K562 (cell line): ENCODE results near the gene ANTKMT. TPM values are rescaled to one million over a fixed set of nuclear protein-coding genes. Genes with fewer than 3 reads are reported as not detected.
A peak's percentile ranks its signal among the peaks of the same experiment; 100 is the strongest.

Experiments
- ARHGAP35 ChIP-seq: fragments of 450-650 bp; IDR thresholded peaks from 2 replicates; pipeline ENCODE4 v1.6.1; 2018; ENCODE audit not compliant: partially characterized antibody
- CHD2 ChIP-seq: IDR thresholded peaks from 2 replicates; pipeline ENCODE4 v1.6.1; 2011; ENCODE audit warnings: low read depth, low read length
- FOXK1 ChIP-seq: sonication (generic); formaldehyde crosslinking; IDR thresholded peaks from 2 replicates; pipeline ENCODE4 v1.8.0; 2022; ENCODE audit warnings: missing genetic modification reagents, mild to moderate bottlenecking, borderline replicate concordance
- GABPB1 ChIP-seq: sonication (generic); formaldehyde crosslinking; IDR thresholded peaks from 2 replicates; pipeline ENCODE4 v1.8.0; 2022; ENCODE audit warnings: mild to moderate bottlenecking, missing genetic modification reagents
- HSF4 ChIP-seq: fragments of 250-450 bp; sonication (Bioruptor Pico); IDR thresholded peaks from 2 replicates; pipeline ENCODE4 v2.1.2; 2022; ENCODE audit warnings: mild to moderate bottlenecking, moderate library complexity, borderline replicate concordance
- NCOA4 ChIP-seq: fragments of 450-650 bp; IDR thresholded peaks from 2 replicates; pipeline ENCODE4 v1.6.1; 2018; ENCODE audit warnings: mild to moderate bottlenecking; ENCODE audit not compliant: partially characterized antibody
- NFE2 ChIP-seq: IDR thresholded peaks from 2 replicates; pipeline ENCODE4 v1.6.1; 2014; ENCODE audit warnings: antibody characterized with exemption, low read depth
- NRF1 ChIP-seq, 2 experiments: fragments of 450-650 bp; IDR thresholded peaks in 1 of 2; conservative IDR thresholded peaks in 1 of 2; 2 replicates each; pipeline ENCODE4 v1.6.1; 2014; ENCODE audit warnings: mild to moderate bottlenecking in 2 of 2
- SOX6 ChIP-seq: fragments of 450-650 bp; IDR thresholded peaks from 2 replicates; pipeline ENCODE4 v1.6.1; 2014; ENCODE audit warnings: mild to moderate bottlenecking
- SRSF1 ChIP-seq: fragments of 200-400 bp; formaldehyde crosslinking; IDR thresholded peaks from 2 replicates; pipeline ENCODE4 v1.6.1; 2017; ENCODE audit warnings: mild to moderate bottlenecking, low read depth, low read length, moderate library complexity
- ZNF165 ChIP-seq: fragments of 250-450 bp; sonication (Bioruptor Pico); IDR thresholded peaks from 2 replicates; pipeline ENCODE4 v1.4.0; 2020; ENCODE audit warnings: borderline replicate concordance
- ZNF584 ChIP-seq: fragments of 200-800 bp; sonication (Bioruptor generic); IDR thresholded peaks from 2 replicates; pipeline ENCODE4 v1.6.1; 2016; ENCODE audit warnings: low read depth, mild to moderate bottlenecking, missing genetic modification characterization, missing compliant biosample characterization
- polyA plus RNA-seq, 8 experiments: library from polyadenylated mRNA; depleted of rRNA in 4 of 8; stranded (reverse) in 5 of 8; unstranded in 3 of 8; fragments of >200 nt; fragmentation: Nextera tagmentation in 2 of 8; fragmentation: Illumina TruSeq in 1 of 8; extraction: Ambion mirVana in 2 of 8; extraction: Trizol in 1 of 8; gene quantifications; 2 replicates each; pipeline versions ENCODE4 v1.2.1 to v1.2.3, GENCODE V29; 2011 to 2014; ENCODE audit warnings: inconsistent platforms in 1 of 8, missing spikeins in 1 of 8
- total RNA-seq, 7 experiments: library from RNA; depleted of rRNA in 6 of 7; stranded (reverse); fragments of >200 nt in 6 of 7; fragmentation: Illumina TruSeq in 2 of 7; extraction: Trizol in 2 of 7; gene quantifications; 2 replicates each; pipeline versions ENCODE4 v1.2.1 to v1.2.3, GENCODE V29; 2011 to 2021; ENCODE audit warnings: low replicate concordance in 1 of 7
- TF ChIP-seq, protein P1 (sequence below): fragments of 450-650 bp; conservative IDR thresholded peaks from 2 replicates; pipeline ENCODE4 v1.6.1; 2016; ENCODE audit warnings: missing genetic modification characterization, low read depth, mild to moderate bottlenecking, control low read depth, missing compliant biosample characterization
- TF ChIP-seq, protein P2 (sequence below): sonication (generic); formaldehyde crosslinking; IDR thresholded peaks from 2 replicates; pipeline ENCODE4 v1.8.1; 2022; ENCODE audit warnings: missing genetic modification reagents
- TF ChIP-seq, protein P3 (sequence below): fragments of 250-450 bp; sonication (Bioruptor Pico); IDR thresholded peaks from 2 replicates; pipeline ENCODE4 v1.5.1; 2021; ENCODE audit warnings: mild to moderate bottlenecking
- TF ChIP-seq, protein P4 (sequence below), 3 experiments: IDR thresholded peaks in 2 of 3; conservative IDR thresholded peaks in 1 of 3; 2 replicates each; pipeline ENCODE4 v1.5.1; 2011 to 2012; ENCODE audit warnings: low read length in 3 of 3, mild to moderate bottlenecking in 3 of 3, control low read depth in 2 of 3, improper control_type of control experiment in 1 of 3, inconsistent platforms in 1 of 3, low read depth in 1 of 3, mixed read lengths in 1 of 3, moderate library complexity in 1 of 3; ENCODE audit not compliant: insufficient read depth in 2 of 3
- TF ChIP-seq, protein P5 (sequence below): fragments of 450-650 bp; conservative IDR thresholded peaks from 2 replicates; pipeline ENCODE4 v1.6.1; 2016; ENCODE audit warnings: missing genetic modification characterization, low read depth, mild to moderate bottlenecking, missing compliant biosample characterization, moderate library complexity

ANTKMT gene
- total and polyA plus RNA-seq, 9 of the 15 experiments (the other 6 are each of a cell fraction or from before 2014, with no cell fraction given), result 0.58 to 217 (median 19.1) TPM

DNA sequence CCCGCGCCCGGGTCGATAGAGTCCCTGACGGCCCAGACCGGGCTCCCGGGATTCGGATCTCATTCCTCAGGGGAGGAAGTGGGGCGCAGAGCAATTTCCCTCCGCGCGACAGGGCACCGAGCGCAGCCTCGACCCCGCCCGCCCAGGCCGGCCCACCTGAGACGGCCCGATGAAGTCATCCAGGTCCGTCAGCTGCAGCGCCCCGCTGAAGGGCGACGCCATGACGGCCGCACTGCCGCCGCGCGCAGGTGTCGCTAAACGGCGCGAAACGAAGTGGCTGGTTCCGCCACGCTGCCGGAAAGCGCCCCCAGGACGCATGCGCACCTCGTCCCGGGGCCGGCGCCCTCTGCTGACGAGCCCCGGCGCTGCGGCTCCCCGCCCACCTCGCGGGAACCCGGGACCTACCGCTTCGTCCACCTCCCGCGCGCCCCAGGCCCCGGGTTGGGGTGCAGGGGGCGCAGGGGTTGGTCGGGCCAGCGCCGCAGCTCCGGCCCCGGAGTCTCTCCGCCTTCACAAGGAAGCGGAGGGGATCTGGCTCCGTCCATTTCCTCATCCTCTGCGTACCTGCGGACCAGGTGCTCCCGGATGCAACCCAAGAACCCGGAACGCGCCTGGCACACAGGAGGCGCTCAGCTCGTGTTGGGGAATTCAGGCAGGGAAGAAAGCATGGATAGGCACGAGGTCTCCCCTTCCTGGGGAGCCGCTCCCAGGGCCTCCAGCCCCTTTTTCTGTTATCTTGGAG, 20.0 kb downstream of the ANTKMT start, which contains the start of gene CIAO3 (continued):
- TF ChIP-seq, protein P1, sequence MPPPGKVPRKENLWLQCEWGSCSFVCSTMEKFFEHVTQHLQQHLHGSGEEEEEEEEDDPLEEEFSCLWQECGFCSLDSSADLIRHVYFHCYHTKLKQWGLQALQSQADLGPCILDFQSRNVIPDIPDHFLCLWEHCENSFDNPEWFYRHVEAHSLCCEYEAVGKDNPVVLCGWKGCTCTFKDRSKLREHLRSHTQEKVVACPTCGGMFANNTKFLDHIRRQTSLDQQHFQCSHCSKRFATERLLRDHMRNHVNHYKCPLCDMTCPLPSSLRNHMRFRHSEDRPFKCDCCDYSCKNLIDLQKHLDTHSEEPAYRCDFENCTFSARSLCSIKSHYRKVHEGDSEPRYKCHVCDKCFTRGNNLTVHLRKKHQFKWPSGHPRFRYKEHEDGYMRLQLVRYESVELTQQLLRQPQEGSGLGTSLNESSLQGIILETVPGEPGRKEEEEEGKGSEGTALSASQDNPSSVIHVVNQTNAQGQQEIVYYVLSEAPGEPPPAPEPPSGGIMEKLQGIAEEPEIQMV (tag), result no peak
- TF ChIP-seq, protein P2, sequence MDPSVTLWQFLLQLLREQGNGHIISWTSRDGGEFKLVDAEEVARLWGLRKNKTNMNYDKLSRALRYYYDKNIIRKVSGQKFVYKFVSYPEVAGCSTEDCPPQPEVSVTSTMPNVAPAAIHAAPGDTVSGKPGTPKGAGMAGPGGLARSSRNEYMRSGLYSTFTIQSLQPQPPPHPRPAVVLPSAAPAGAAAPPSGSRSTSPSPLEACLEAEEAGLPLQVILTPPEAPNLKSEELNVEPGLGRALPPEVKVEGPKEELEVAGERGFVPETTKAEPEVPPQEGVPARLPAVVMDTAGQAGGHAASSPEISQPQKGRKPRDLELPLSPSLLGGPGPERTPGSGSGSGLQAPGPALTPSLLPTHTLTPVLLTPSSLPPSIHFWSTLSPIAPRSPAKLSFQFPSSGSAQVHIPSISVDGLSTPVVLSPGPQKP (CRISPR knock-in tag), result no peak
- TF ChIP-seq NCOA4 (no peak), NFE2 (peak; percentile 46), SOX6 (no peak), SRSF1 (no peak), FOXK1 (CRISPR knock-in tag) (no peak), ARHGAP35 (no peak), ZNF165 (no peak), HSF4 (CRISPR knock-in tag) (no peak), ZNF584 (CRISPR knock-in tag) (no peak), GABPB1 (CRISPR knock-in tag) (peak; percentile 77; the same call in 1 of the 2 replicates), NRF1 (conservative IDR thresholded peaks at IDR 0.05 in 1 of 2, IDR thresholded peaks at IDR 0.05 in 1 of 2) (peak; percentile 95 to 97), CHD2 (peak; percentile 82)
- TF ChIP-seq, protein P3, sequence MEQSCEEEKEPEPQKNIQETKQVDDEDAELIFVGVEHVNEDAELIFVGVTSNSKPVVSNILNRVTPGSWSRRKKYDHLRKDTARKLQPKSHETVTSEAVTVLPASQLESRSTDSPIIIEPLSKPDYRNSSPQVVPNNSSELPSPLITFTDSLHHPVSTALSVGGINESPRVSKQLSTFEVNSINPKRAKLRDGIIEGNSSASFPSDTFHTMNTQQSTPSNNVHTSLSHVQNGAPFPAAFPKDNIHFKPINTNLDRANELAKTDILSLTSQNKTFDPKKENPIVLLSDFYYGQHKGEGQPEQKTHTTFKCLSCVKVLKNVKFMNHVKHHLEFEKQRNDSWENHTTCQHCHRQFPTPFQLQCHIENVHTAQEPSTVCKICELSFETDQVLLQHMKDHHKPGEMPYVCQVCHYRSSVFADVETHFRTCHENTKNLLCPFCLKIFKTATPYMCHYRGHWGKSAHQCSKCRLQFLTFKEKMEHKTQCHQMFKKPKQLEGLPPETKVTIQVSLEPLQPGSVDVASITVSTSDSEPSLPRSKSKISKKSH, result no peak
- TF ChIP-seq, protein P4, sequence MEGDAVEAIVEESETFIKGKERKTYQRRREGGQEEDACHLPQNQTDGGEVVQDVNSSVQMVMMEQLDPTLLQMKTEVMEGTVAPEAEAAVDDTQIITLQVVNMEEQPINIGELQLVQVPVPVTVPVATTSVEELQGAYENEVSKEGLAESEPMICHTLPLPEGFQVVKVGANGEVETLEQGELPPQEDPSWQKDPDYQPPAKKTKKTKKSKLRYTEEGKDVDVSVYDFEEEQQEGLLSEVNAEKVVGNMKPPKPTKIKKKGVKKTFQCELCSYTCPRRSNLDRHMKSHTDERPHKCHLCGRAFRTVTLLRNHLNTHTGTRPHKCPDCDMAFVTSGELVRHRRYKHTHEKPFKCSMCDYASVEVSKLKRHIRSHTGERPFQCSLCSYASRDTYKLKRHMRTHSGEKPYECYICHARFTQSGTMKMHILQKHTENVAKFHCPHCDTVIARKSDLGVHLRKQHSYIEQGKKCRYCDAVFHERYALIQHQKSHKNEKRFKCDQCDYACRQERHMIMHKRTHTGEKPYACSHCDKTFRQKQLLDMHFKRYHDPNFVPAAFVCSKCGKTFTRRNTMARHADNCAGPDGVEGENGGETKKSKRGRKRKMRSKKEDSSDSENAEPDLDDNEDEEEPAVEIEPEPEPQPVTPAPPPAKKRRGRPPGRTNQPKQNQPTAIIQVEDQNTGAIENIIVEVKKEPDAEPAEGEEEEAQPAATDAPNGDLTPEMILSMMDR (IDR thresholded peaks at IDR 0.05 in 2 of 3, conservative IDR thresholded peaks at IDR 0.05 in 1 of 3; ENCODE audit: insufficient read depth in 2 of 3, low read depth in 1 of 3, low read length in 3 of 3), result peak; percentile 86 to 87 (median 86)
- TF ChIP-seq, protein P5, sequence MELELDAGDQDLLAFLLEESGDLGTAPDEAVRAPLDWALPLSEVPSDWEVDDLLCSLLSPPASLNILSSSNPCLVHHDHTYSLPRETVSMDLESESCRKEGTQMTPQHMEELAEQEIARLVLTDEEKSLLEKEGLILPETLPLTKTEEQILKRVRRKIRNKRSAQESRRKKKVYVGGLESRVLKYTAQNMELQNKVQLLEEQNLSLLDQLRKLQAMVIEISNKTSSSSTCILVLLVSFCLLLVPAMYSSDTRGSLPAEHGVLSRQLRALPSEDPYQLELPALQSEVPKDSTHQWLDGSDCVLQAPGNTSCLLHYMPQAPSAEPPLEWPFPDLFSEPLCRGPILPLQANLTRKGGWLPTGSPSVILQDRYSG (tag), result no peak
